HG03097 (cell line): ENCODE results near the gene RASGRP1.
"Not testable (repeated sequence)": the region's sequence is repeated elsewhere in the genome, so short reads cannot be mapped to it uniquely, and the experiment has no call there.

Source experiments
- ATAC-seq: cut with Tn5 transposase; IDR thresholded peaks from one replicate; pipeline ENCODE4 v1.9.1; 2021; ENCODE audit not compliant: unreplicated experiment, low FRiP score

The RASGRP1 gene

DNA sequence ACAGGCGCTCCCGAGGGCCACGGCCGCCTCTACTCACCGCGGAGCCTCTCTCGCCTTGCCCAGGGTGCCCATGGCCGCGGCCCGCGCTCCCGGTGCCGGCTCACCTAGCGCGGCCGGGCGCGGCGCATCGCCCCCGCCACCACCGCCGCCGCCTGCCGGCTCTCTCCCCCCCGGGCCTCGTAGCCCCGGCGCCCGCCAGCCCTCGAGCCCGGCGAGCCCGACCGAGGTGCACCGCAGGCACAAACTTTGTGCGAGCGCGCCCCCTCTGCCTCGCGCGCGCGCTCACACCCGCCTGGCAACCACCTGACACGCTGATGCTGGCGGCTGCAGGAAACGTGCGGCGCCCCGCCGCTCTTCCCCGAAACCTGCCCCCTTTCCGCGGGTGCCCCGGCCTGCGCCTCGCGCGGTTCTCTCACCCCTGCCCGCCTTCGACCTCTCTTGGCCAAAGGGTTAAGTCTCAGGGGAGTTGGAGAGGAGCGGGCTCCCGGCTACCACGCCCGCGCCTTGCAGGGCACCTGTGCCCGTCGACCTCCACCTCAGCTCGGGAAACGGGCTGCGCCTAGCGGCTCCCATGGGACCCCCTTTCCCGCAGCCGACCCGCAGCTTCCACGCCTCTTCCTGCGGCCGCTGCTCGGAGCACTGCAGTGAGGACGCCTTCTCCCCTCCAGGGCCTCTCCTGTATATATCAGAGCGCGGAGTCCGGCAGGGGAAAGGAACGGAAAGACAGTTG, at the start of gene RASGRP1:
Gene RASGRP1 (minus strand): TSS at position 258 of the 730 bp plus-strand sequence. CDS start 186 bp downstream, at position 72.
- ATAC-seq, result peak; percentile 62

DNA sequence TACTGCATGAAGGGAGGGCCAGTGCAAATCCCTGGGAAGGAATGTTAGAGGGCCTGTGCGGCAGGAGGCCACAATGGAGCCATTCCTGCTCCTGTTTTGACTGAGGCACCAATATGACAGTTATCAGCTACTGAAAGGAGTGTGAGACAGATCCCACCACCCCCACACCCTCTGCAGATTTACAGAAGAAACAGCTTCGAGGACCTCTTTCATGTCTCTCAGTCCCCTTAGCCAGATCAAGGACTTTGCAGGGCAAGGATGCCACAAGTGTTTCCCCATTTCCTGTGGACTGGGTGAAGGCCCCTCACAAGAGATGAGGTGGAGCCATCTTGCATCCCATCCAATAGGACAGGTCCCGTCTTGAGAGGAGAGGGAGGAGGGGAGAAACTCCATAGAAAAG, 48.5 kb upstream of the RASGRP1 start:
- no peak for ATAC-seq

GRCh38 chr15:38612159-38612863, 47.7 kb upstream of the RASGRP1 start:
- no peak for ATAC-seq

- no peak for ATAC-seq
Observed at GRCh38 chr15:38611228-38611627, 46.6 kb upstream of the RASGRP1 start.

DNA sequence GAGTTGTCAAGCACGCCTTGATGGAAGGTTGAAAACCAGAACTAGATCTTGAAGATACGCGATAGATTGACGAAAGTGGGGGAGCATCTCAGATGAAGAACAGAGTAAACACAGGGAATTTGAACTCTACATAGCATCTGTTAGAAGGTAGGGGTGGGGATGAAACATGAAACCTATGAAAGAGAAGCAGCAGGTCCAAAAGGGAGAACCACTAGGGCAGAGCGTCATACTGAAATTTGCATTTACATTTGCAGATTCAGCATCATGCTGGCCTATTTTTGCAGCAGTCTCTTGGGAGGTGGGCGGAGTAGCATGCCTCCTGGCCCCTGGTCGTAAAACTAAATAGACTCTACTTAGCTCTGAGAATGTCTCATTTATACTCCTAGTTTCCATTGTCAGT, 46.1 kb upstream of the RASGRP1 start:
- no peak for ATAC-seq

DNA sequence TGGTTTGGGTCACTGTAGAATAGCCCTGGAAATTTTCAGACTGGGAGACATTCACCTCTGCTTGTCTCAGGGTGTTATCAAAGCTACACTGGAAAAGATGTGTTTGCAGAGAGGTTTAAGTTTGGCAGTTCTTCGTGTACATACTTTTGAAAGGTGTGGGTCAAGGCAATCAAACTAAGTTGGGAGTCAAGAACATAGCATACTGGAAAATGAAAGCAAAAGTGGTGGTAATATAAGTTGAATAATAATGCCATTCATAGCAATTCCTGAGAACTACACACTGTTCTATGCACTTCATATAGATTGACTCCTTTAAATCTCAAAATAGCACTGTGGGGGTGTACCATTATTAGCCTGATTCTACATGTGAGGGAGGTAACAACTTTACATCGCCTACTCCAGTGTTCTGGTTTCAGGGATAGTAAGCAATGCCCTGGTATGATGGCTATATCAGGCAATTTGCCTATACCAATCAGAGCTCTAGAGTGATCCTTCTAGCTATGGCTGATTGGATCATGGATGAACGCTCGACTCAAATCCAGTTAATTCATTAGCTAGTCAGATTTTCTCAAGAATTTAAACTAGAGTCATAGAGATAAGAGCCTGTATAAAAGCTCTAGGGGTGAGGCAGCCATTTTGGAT, 44.6 kb upstream of the RASGRP1 start:
- ATAC-seq, result no peak

- ATAC-seq, result no peak
Observed at GRCh38 chr15:38608682-38609081, 44.1 kb upstream of the RASGRP1 start.

DNA sequence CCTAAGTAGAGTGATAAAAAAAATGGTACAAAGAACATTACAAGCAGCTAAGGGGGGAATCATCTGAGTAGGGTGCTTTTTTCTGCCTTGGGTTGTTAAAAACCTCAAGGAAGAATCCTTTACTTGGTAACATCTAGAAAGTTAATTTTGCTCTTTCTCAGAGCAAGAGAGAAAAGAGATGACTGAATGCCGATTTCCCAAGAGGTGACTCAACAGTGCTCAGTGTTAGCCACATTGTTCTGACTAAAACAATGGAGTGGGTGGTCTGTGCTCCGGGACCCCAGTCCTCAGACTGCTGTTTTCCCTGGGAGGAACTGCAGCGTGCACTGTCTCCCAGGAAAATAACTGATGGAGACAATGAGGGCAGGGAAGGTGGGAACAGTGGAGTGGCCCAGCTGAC, 41.1 kb upstream of the RASGRP1 start:
- ATAC-seq, result no peak

DNA sequence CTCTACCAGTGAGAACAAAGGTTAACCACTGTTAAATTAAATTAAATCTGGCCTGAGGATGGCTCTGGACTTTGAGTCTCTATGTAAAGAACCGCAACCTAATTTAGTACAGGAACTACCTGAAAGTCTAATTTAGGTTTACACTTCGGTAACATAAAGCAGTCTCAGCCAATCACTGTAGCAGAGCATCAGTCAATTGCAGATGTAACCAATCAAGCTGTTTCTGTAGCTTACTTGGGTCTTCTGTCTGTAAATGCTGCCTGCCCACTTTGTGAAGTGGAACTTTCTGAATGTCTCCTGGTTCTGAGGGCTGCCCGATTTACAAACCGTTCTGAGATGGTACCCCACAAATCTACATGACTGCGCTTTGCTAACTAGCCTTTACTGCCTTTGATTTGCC, 39.1 kb upstream of the RASGRP1 start:
- ATAC-seq, result no peak

- no peak for ATAC-seq
Observed at GRCh38 chr15:38602910-38603670, 38.5 kb upstream of the RASGRP1 start.

DNA sequence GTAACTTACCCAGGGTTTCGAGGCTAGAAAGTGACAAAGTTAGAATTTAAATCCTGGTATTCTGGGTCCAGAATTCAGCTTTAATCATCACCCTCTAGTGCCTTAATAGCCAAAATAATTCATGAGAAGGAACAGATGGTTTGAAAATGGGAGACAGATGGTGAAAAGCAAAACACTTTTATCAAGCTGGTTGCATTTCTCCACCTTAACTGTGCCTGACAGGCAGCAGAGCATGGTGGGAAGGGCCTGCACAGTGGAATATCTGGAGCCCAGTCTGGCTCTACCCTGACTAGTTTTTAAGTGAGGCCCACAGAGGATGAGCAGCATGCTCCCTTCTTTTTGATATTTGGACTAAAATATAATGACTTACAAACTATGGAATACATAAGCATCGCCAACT, 35.6 kb upstream of the RASGRP1 start:
- ATAC-seq, result no peak

GRCh38 chr15:38598749-38599148, 34.1 kb upstream of the RASGRP1 start:
- no peak for ATAC-seq

GRCh38 chr15:38597219-38597800, 32.7 kb upstream of the RASGRP1 start:
- ATAC-seq, result no peak

DNA sequence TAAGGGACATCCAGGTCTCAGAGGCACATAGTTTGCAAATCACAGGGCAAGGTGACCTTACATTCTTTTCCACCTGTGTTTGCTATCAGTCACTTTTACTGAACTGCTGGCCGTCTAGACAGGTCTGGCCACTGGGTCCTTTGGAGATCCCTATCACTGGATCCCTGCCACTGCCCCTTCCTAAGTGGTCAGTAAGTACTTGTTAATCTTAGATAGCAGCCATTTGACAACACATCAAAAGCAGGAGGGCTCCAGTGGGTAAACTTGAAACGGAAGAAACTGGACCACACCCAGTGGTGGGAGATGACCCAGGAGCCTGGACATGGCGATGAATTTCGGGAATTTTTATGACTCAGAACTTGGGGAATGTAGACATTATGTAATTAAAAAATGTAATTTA, 28.9 kb upstream of the RASGRP1 start:
- no peak for ATAC-seq

DNA sequence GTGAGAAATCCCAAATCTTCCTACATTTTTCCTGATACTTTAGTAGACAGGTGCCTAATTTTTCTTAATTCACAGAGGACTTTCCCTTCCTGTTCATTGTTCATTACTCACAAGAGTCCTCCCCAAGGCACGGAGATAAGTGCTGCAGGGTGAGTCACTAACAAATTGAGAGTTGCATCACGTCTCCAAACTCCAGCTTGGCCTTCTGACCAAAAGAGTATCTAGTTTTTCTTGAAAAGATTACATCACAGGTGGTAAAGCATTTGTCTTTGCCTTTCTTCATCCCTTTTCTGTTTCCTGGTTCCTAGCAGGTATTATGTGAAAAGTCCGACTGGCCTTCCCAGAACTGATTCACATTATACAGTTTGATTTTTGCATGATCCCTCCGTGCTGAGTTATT, 24.9 kb upstream of the RASGRP1 start:
- no peak for ATAC-seq

- ATAC-seq, result no peak
Observed at GRCh38 chr15:38588672-38589071, 24.1 kb upstream of the RASGRP1 start.

DNA sequence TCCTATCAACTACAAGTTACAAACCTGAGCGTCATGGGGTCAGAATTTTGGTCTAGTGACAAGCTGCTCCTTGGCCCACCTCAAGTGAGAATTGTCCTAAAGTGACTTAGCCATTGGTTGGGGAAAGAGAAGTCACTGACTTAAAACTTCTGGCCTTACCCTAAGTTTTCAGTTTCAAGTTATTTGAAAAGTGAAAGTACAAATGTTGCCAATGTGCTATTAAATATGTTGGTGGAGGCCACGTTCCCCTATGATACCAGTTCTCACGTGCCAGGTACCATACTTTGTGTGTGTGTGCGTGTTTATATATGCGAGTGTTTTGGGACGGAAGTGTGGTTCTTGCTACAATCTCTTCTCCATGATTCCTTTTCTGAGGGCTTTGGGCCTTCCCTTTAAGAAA, 22.6 kb upstream of the RASGRP1 start:
- no peak for ATAC-seq

GRCh38 chr15:38586005-38586404, 21.4 kb upstream of the RASGRP1 start:
- not testable (repeated sequence) for ATAC-seq

- no peak for ATAC-seq
Observed at GRCh38 chr15:38578626-38579025, 14.0 kb upstream of the RASGRP1 start.

DNA sequence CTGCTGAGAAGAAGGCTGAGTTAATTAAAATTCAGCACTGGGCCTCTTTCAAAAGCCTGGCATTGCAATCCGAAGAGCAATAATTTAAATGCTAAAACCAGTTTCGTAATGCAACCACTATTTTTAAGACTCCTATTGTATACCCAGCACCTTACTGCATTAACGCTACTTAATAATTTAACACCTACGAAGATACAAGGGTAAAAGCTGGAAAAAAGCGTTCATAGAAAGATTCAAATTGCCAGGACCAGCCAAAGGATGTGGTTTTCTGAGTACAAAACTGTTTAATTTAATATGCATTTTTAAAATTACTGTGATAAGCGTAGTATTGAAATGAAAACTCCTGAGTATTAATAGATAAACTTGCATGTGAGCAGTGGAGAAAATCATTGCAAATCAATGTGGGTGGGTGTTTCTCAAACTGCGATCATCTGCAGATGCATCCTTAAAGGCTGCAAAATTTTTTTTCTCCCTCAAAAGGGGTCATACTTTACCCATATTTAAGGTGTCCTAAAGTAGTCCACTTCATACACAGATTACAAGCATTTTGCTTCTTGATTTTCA, 12.9 kb upstream of the RASGRP1 start:
- no peak for ATAC-seq
